B cell (primary cell): ENCODE measurements around the gene R3HDM4. TPM values are rescaled to one million over a fixed set of nuclear protein-coding genes. Genes with fewer than 3 reads are reported as not detected.

Source experiments
- ATAC-seq: fragments of 200-7000 bp; cut with Tn5 transposase; one replicate; pipeline ENCODE4 v1.10.0; 2021; ENCODE audit warnings: low read depth, mild to moderate bottlenecking, moderate number of reproducible peaks, moderate library complexity
- CTCF ChIA-PET: fragments of 350-600 bp; sonication (Branson Sonifier 250); formaldehyde crosslinking; loops from one replicate; lab custom pipeline; 2021; ENCODE audit warnings: antibody characterized with exemption, inconsistent platforms; lab: Charles Lee
- POLR2A ChIA-PET: fragments of 350-600 bp; sonication (Branson Sonifier 250); formaldehyde crosslinking; loops from one replicate; lab custom pipeline; 2021; ENCODE audit warnings: antibody characterized with exemption; lab: Charles Lee
- DNase-seq: peaks from one replicate; pipeline ENCODE4 v3.0.0; 2013
- H2AFZ ChIP-seq: 2 replicates; pipeline ENCODE4 v1.6.1; 2012; ENCODE audit warnings: mild to moderate bottlenecking, low read depth, low read length; ENCODE audit not compliant: insufficient read depth, poor library complexity, severe bottlenecking
- H3K27ac ChIP-seq, 2 donors: 1 replicate in 1 of 2; 2 replicates in 1 of 2; pipeline ENCODE4 v1.5.1; 2012 to 2013; ENCODE audit warnings: low read length in 2 of 2, mild to moderate bottlenecking in 2 of 2, moderate library complexity in 1 of 2
- H3K27me3 ChIP-seq, 4 experiments: fragments of 200-600 bp in 1 of 4; sonication (generic) in 1 of 4; replicated peaks in 1 of 4; 1 replicate in 2 of 4; 2 replicates in 2 of 4; pipeline versions ENCODE4 v1.6.1 to v1.7.0; 2013 to 2016; ENCODE audit warnings: low read length in 3 of 4, mild to moderate bottlenecking in 2 of 4, mixed read lengths in 1 of 4, moderate library complexity in 1 of 4; ENCODE audit not compliant: insufficient read depth in 4 of 4, control insufficient read depth in 3 of 4; ENCODE audit errors: control extremely low read depth in 1 of 4
- H3K36me3 ChIP-seq, 2 experiments: replicated peaks in 1 of 2; 1 replicate in 1 of 2; 2 replicates in 1 of 2; pipeline versions ENCODE4 v1.6.1 to v1.7.1; 2013; ENCODE audit warnings: low read length in 1 of 2; ENCODE audit not compliant: insufficient read depth in 2 of 2, control insufficient read depth in 1 of 2; ENCODE audit errors: control extremely low read depth in 1 of 2, extremely low read depth in 1 of 2
- H3K4me1 ChIP-seq, 2 donors: fragments of 200-600 bp in 1 of 2; sonication (generic) in 1 of 2; 1 replicate in 1 of 2; 2 replicates in 1 of 2; pipeline versions ENCODE4 v1.5.1 to v1.6.1; 2013 to 2017; ENCODE audit warnings: low read length in 2 of 2; ENCODE audit not compliant: control insufficient read depth in 2 of 2, insufficient read depth in 2 of 2
- H3K4me2 ChIP-seq: replicated peaks from 2 replicates; pipeline ENCODE3; 2012; ENCODE audit warnings: mild to moderate bottlenecking, low read depth, low read length; ENCODE audit not compliant: poor library complexity, severe bottlenecking
- H3K4me3 ChIP-seq, 5 experiments: fragments of 200-600 bp in 1 of 5; sonication (generic) in 1 of 5; 1 replicate in 3 of 5; 2 replicates in 2 of 5; pipeline versions ENCODE4 v1.5.1 to v1.7.0; 2011 to 2016; ENCODE audit warnings: low read length in 4 of 5, mild to moderate bottlenecking in 4 of 5, low read depth in 2 of 5, control low read depth in 1 of 5, moderate library complexity in 1 of 5; ENCODE audit not compliant: insufficient read depth in 1 of 5; ENCODE audit errors: control extremely low read depth in 1 of 5, extremely low read depth in 1 of 5
- H3K79me2 ChIP-seq: fragments of 200-600 bp; sonication (generic); one replicate; pipeline ENCODE4 v1.6.0; 2016; ENCODE audit warnings: low read length; ENCODE audit not compliant: control insufficient read depth, insufficient read depth
- H3K9ac ChIP-seq: fragments of 200-600 bp; sonication (generic); 2 replicates; pipeline ENCODE4 v1.6.1; 2017; ENCODE audit warnings: mild to moderate bottlenecking, low read length, moderate library complexity
- H3K9me3 ChIP-seq, 3 donors: one replicate each; pipeline versions ENCODE4 v1.6.1 to v1.7.1; 2013; ENCODE audit warnings: low read length in 2 of 3; ENCODE audit not compliant: control insufficient read depth in 2 of 3, insufficient read depth in 1 of 3; ENCODE audit errors: control extremely low read depth in 1 of 3
- H4K20me1 ChIP-seq: 2 replicates; pipeline ENCODE4 v1.6.0; 2012; ENCODE audit warnings: mild to moderate bottlenecking, low read length; ENCODE audit not compliant: insufficient read depth, control insufficient read depth, poor library complexity, severe bottlenecking
- H3K27ac Mint-ChIP-seq: one replicate; pipeline ENCODE4 v1.8.0; 2021; ENCODE audit warnings: mixed read lengths
- H3K27me3 Mint-ChIP-seq: one replicate; pipeline ENCODE4 v1.8.0; 2021; ENCODE audit warnings: mixed read lengths
- H3K4me1 Mint-ChIP-seq: one replicate; pipeline ENCODE4 v1.8.0; 2021; ENCODE audit warnings: mixed read lengths
- H3K4me3 Mint-ChIP-seq: one replicate; pipeline ENCODE4 v1.8.0; 2021; ENCODE audit warnings: mixed read lengths
- H3K9me3 Mint-ChIP-seq: one replicate; pipeline ENCODE4 v1.8.0; 2022; ENCODE audit warnings: mixed read lengths; ENCODE audit not compliant: insufficient read depth
- CTCF ChIP-seq: fragments of 200-600 bp; IDR thresholded peaks from one replicate; pipeline ENCODE4 v1.8.0; 2022; ENCODE audit warnings: antibody characterized with exemption, mild to moderate bottlenecking
- EZH2 ChIP-seq: IDR thresholded peaks from 2 replicates; pipeline ENCODE4 v1.6.1; 2012; ENCODE audit warnings: borderline replicate concordance, low read depth, mild to moderate bottlenecking, moderate library complexity, low read length; ENCODE audit not compliant: insufficient read depth, poor library complexity, severe bottlenecking
- WGBS: methylation state at CpG from one replicate; pipeline ENCODE4 v1.1.5; 2013; ENCODE audit warnings: missing lambda C conversion rate; ENCODE audit not compliant: insufficient coverage; 5-methylcytosine and 5-hydroxymethylcytosine counted together
- intact Hi-C: fragments of 100-400 bp; cut with micrococcal nuclease; formaldehyde crosslinking; loops from one replicate; pipeline ENCODE4 v1.10.0; 2022
- polyA plus RNA-seq: library from polyadenylated mRNA; depleted of rRNA; stranded (reverse); fragments of >200 nt; gene quantifications from 2 replicates; pipeline ENCODE4 v1.2.3, GENCODE V29; 2012
- total RNA-seq, 2 donors: library from RNA; stranded (reverse); fragments of 120-200 nt in 1 of 2; gene quantifications; 1 replicate in 1 of 2; 2 replicates in 1 of 2; pipeline versions ENCODE4 v1.2.3 to v1.2.4, GENCODE V29; 2013 to 2022

The R3HDM4 gene
- total and polyA plus RNA-seq, 2 donors (not counting 1 experiment from before 2014, with no cell fraction given): 168 to 176 TPM

- DNase-seq: no peak
Measured at GRCh38 chr19:960020-960419, 47.0 kb upstream of the R3HDM4 start.

More at GRCh38 chr19:960020-960419, 47.0 kb upstream of the R3HDM4 start:
- H3K4me3 Mint-ChIP-seq: no peak overlapping the region
- H3K4me3 ChIP-seq: no peak overlapping the region
- no peak overlapping the region for H3K27ac ChIP-seq
- ATAC-seq: no peak
- H3K4me2 ChIP-seq: no peak overlapping the region
- peaks cover 27% of the 10 kb centered on the region for H3K79me2 ChIP-seq
- TF ChIP-seq EZH2 (no peak), CTCF (no peak)
- no peaks in the 10 kb centered on the region for H3K27me3 Mint-ChIP-seq
- peaks cover 0 to 6% of the 10 kb centered on the region in 2 donors for H3K4me1 ChIP-seq
- ChIA-PET POLR2A (no interaction called here), CTCF (no interaction called here)
- no peaks in the 10 kb centered on the region for H3K9me3 Mint-ChIP-seq
- no peak overlapping the region for H2AFZ ChIP-seq
- H3K27me3 ChIP-seq: no peaks in the 10 kb centered on the region
- peaks cover 43% of the 10 kb centered on the region for H4K20me1 ChIP-seq
- intact Hi-C loops: no loop called here
- H3K27ac Mint-ChIP-seq: no peak overlapping the region
- WGBS: 68% methylated on average over 11 of the region's 12 CpGs
- peaks cover 0 to 38% of the 10 kb centered on the region in 2 experiments for H3K36me3 ChIP-seq
- no peak overlapping the region for H3K9ac ChIP-seq
- H3K4me1 Mint-ChIP-seq: peaks cover 1% of the 10 kb centered on the region
- peaks cover 0 to 7% (median 0%) of the 10 kb centered on the region in 3 donors for H3K9me3 ChIP-seq
